ENCODE data around the gene PTPRT. TPM values are rescaled to one million over a fixed set of nuclear protein-coding genes. Genes with fewer than 3 reads are reported as not detected.

Gene PTPRT
- total RNA-seq, 1 experiment from 2014 or later: 0.13 TPM

DNA sequence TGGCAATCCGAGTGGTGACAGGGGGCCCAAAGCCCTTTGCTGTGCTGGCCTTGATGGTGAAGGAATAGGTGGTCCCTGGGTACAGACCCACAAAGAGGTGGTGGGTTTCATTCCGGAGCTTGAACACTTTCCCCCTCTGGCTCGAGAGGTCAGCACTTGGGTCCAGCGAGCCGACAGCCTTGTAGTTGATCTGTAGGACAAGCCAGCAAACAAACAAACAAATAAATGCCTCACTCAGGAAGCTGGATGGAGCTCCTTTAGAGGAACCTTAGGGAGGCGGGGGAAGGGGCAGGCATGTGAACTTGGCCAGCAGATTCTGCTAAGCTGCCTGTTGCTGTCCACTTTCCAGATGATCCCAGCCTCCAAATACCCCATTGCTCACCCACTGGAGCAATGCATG lies 837.6 kb downstream of the PTPRT start:
- no peak overlapping the region for H2BK5ac ChIP-seq (ENCODE audit: insufficient read length, low read length)
- no peak overlapping the region for H2BK15ac ChIP-seq (ENCODE audit: low read depth, low read length)
- H4K20me1 ChIP-seq (ENCODE audit: control insufficient read depth, insufficient read depth, insufficient read length): no peaks in the 10 kb centered on the region
- no peaks in the 10 kb centered on the region; a peak in 1 of 7 replicates for H3K36me3 Mint-ChIP-seq (ENCODE audit: insufficient read depth in 1 of 3, low read depth in 3 of 3)
- H3K9me3 Mint-ChIP-seq: no peaks in the 10 kb centered on the region
- DNase-seq: peak; percentile 33
- no peak overlapping the region for H3K14ac ChIP-seq (ENCODE audit: insufficient read depth, low read length)
- H2BK12ac ChIP-seq (ENCODE audit: insufficient read length, low read depth, low read length): no peak overlapping the region
- no peak overlapping the region for H3K9ac ChIP-seq (ENCODE audit: extremely low read depth, insufficient read length, low read length)
- no peaks in the 10 kb centered on the region for H3K79me1 ChIP-seq (ENCODE audit: insufficient read depth, low read depth, low read length, poor library complexity, severe bottlenecking)
- no peaks in the 10 kb centered on the region for H3K79me2 ChIP-seq (ENCODE audit: insufficient read depth, low read length)
- H3K4me3 Mint-ChIP-seq: no peak overlapping the region
- H3T11ph ChIP-seq (ENCODE audit: low read length): no peak overlapping the region
- H3K23ac ChIP-seq (ENCODE audit: insufficient read length, low read depth, low read length): no peak overlapping the region
- H2AK5ac ChIP-seq (ENCODE audit: insufficient read length, low read length): no peak overlapping the region
- no peak overlapping the region for H2BK120ac ChIP-seq (ENCODE audit: low read depth, low read length, poor library complexity, severe bottlenecking)
- TF ChIP-seq, protein P1, sequence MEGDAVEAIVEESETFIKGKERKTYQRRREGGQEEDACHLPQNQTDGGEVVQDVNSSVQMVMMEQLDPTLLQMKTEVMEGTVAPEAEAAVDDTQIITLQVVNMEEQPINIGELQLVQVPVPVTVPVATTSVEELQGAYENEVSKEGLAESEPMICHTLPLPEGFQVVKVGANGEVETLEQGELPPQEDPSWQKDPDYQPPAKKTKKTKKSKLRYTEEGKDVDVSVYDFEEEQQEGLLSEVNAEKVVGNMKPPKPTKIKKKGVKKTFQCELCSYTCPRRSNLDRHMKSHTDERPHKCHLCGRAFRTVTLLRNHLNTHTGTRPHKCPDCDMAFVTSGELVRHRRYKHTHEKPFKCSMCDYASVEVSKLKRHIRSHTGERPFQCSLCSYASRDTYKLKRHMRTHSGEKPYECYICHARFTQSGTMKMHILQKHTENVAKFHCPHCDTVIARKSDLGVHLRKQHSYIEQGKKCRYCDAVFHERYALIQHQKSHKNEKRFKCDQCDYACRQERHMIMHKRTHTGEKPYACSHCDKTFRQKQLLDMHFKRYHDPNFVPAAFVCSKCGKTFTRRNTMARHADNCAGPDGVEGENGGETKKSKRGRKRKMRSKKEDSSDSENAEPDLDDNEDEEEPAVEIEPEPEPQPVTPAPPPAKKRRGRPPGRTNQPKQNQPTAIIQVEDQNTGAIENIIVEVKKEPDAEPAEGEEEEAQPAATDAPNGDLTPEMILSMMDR (conservative IDR thresholded peaks at IDR 0.05): no peak
- H3K4ac ChIP-seq (ENCODE audit: low read depth, low read length): no peak overlapping the region
- WGBS (ENCODE audit: extremely low coverage, insufficient read length, low lambda C conversion rate): no CpG with 5 or more reads among the region's 6 CpGs
- no peaks in the 10 kb centered on the region for H3K9me3 ChIP-seq (ENCODE audit: control insufficient read depth, low read depth, low read length)
- H3K4me2 ChIP-seq (ENCODE audit: insufficient read depth, insufficient read length, low read length): no peak overlapping the region
- H4K8ac ChIP-seq (replicated peaks; ENCODE audit: insufficient read length, low read depth, low read length): no peak overlapping the region
- no peak overlapping the region for H2AFZ ChIP-seq (ENCODE audit: low read length)
- no peak overlapping the region for H3K27ac ChIP-seq (ENCODE audit: insufficient read length, low read depth, low read length)
- no peak overlapping the region for H3K56ac ChIP-seq (ENCODE audit: insufficient read length, low read depth, low read length)
- no peaks in the 10 kb centered on the region for H3K23me2 ChIP-seq (ENCODE audit: insufficient read length, low read depth, low read length, poor library complexity, severe bottlenecking)
- H4K91ac ChIP-seq (ENCODE audit: insufficient read length, low read depth, low read length): no peak overlapping the region
- no peaks in the 10 kb centered on the region for H3K27me3 ChIP-seq (ENCODE audit: insufficient read depth, low read length)
- no peak overlapping the region for H4K5ac ChIP-seq (ENCODE audit: insufficient read length, low read depth, low read length)
- H3K4me1 Mint-ChIP-seq: peaks cover 5 to 6% of the 10 kb centered on the region in 2 experiments; a peak in 3 of 4 replicates
- no peak overlapping the region for H2BK20ac ChIP-seq (ENCODE audit: low read depth, low read length, poor library complexity, severe bottlenecking)
- H3K27me3 Mint-ChIP-seq (ENCODE audit: low read depth): no peaks in the 10 kb centered on the region; the same call in 1 of the 2 replicates
- H3K4me1 ChIP-seq (ENCODE audit: insufficient read depth, low read length): peaks cover 4% of the 10 kb centered on the region; the same call in 1 of the 2 replicates
- H3K18ac ChIP-seq (ENCODE audit: insufficient read length, low read depth, low read length): no peak overlapping the region
- H3K27ac Mint-ChIP-seq: peak overlapping the region in 1 of 3 experiments; percentile 86; a peak in 1 of 7 replicates
